HuH-7.5 (cell line): Measurements from ENCODE around the gene RAB3IL1.

ENCODE experiments used
- DNase-seq: peaks from one replicate; pipeline ENCODE4 v3.0.0; 2011; ENCODE audit warnings: low spot score

The RAB3IL1 gene

GRCh38 chr11:61866231-61866957 lies 51.0 kb downstream of the RAB3IL1 start:
- no peak for DNase-seq

DNA sequence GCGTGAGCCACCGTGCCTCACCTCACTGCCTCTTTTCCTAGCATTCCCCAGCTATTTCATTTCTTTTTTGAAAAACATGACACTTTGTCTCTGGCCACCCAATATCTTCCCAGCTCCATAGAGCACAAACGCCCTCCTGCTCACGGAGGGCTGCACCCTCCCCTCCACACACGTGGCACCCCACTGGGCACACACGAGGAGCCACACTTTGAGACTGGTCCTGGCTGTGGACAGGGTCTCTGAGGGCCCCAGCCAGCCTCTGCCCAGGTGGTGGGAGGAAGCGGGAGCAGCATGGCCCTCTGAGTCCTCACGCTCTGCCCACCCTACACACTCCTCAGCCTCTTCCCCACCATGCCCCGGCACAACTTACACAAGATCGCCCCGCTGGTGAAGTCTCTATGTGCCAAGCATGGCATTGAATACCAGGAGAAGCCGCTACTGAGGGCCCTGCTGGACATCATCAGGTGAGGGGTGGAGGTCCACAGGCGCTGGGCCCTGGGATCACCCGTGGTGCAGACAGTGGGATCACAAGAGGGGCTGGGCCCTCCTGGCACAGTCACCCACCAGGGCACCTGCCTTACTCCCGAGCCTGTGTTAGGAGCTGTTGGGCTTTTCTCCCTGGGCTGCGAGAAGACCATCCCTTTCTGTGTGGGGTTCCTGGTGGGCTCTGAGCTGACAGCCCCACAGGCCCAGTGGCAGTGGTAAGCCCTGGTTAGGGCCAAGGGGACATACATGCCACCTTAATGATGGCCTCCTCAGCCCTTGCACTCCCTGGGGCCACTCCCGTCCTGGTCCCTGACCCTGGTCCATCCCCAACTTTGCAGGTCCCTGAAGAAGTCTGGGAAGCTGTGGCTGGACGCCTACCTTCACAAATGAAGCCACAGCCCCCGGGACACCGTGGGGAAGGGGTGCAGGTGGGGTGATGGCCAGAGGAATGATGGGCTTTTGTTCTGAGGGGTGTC lies 52.3 kb downstream of the RAB3IL1 start:
- no peak for DNase-seq

DNA sequence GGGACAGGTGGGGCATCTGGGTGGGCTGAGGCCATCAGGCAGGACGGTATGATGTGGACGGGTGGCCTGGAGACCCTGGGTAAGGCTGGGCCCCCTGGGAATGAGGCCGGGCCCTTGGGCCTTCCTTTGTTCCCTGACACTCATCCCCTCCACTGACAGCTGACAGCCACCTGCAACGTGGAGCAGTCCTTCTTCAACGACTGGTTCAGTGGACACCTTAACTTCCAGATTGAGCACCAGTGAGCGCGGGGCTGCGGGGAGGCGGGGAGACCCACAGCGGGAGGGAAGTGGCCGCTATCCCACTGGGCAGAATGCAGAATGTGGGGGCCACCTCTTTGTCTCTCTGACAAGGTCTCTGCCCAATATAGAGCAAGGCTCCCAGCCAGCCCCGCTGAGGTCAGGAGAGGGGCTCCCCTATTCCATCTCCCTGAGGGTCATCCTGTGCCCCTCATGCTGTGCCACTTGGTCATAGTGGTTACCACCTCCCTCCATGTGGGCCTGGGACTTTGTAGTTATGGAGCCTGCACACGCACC lies 53.8 kb downstream of the RAB3IL1 start:
- no peak for DNase-seq

DNA sequence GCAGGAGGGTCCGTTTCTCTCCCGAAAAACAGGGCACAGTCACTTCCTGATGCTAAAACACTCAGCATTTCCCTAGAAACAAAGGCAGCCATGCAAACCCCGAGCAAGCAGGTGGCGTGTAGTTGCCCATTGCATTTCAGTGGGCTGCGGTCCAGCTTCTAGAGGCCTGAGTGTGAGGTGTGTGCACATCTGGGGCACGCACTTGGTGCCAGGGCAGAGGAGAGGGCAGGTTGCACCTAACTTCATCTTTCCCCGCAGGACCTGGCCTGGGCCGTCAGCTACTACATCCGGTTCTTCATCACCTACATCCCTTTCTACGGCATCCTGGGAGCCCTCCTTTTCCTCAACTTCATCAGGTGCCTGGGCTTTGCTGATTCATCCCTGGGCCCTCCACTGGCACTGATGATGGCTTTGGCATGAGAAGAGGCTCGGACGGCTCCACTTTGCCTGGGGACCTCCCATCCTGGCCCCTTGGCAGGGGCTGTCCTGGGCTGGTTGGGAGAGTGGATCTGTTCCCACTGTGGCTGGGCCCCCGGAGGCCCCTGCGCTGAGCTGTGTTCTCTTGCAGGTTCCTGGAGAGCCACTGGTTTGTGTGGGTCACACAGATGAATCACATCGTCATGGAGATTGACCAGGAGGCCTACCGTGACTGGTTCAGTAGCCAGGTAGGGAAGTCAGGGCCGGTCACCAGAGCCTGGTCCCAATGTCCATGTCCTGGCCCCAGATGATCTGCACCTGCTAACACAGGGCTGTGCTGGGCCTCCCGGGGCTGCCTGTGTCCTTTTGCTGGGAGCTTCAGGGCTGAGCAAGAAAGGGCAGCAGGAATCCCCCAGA lies 54.4 kb downstream of the RAB3IL1 start:
- no peak for DNase-seq

DNA sequence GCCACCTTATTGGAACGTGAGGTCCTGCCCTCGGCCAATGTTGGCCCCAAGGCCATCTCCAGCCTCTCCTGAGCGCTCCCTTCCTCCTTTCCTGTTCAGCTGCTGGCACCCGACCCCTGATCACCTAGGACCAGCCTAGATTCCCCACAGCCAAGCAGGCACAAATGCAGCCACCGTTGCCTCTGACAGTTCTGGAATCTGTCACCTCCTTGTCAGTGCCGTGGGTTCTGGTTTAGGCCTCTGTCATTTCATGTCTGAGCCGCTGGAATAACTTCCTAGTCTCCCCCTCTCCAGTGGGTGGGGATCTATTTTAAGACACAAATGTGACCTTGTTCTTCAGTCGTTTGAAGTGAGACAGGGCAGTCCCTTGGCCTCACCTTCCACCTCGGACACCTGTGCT lies 55.7 kb downstream of the RAB3IL1 start:
- DNase-seq = no peak

GRCh38 chr11:61860054-61860903 lies 57.1 kb downstream of the RAB3IL1 start:
- DNase-seq = no peak

DNA sequence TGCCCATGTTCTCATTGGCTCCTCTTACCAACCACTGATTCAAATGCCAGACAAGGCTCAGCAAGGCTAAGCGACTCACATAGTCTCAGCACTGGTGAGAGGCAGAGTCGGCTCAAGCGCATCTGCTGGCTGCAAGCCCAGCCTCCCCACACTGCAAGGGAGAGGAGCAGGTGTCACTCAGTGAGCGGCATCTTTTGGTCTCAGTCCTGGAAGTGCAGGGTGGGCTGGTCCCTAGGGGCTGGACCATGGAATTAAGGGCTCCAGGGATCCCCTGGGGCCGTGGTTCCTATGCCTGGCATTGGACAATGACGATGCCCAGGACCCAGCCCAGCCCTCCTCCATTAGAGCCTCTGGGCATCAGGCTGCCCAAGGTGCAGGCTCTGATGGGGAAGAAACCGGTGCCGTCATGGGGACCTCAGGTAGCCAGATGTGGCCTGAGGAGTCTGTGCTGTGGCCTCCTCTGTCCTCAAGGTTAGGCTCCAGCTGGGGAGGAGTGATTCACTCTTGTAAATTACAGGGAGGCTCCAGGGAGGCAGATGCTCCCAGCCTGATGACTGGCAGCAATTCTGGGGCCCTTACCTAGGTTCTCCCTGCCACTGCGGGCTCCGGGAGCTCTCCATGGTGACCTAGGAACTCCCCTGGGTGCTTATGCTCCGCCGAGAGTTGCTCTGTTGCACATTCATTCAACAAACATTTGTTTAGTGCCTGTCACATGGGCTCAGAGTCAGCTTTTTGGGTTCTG lies 61.3 kb downstream of the RAB3IL1 start:
- DNase-seq = no peak

GRCh38 chr11:61854966-61855714 lies 62.2 kb downstream of the RAB3IL1 start:
- DNase-seq = no peak

DNA sequence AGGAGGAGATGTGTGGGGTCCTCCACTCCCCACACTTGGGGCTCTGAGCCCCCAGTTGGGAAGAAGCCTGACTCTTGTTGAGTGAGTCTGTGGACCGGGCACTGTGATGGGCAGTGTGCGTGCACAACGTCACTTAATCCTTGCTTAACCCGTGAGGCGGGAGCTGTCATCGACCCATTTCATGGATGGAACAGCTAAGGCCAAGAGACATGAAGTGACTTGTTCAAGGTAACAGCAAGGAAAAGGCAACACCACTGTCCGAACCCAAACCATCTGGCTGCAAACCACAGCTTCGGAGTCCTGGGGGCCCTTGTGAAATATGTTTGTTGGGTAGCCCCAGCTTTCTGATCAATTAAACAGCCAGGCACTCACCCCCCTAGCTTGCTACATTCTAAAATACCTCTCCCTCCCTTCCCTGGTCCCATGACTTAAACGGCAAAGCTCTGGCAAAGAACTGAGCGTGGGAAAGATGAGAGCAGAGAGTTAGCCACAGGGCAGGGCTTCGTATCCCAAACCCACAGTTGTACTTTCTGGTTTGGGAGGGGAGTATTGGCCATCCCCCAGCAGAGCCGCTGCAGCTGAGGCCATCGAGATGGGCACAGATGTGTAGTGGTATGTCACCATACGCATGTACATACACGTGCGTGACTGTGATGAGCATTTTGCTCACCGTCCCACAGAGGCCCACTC lies 63.0 kb downstream of the RAB3IL1 start:
- DNase-seq = no peak

GRCh38 chr11:61853698-61854169 lies 63.6 kb downstream of the RAB3IL1 start:
- no peak for DNase-seq

DNA sequence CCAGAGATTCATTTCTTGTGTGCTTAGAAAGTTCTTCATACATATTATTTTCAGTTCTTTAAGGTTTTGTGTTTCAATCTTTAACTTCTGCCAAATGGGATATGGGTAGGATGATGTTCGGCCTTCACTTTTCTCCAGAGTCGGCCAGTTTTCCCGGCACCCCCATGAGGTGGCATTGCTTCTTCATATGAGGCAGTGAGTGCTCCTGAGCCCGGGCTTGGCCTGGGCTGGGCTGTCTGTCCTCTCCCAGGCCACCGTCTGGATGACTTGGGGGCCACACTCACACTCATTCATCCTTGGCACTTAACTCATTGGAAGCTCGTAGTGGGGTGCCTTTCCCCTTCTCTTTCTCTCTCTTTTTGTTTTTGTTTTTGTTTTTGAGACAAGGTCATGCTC lies 65.5 kb downstream of the RAB3IL1 start:
- DNase-seq = no peak

GRCh38 chr11:61851113-61851899 lies 66.1 kb downstream of the RAB3IL1 start:
- no peak for DNase-seq

- DNase-seq = no peak
Observed at GRCh38 chr11:61850687-61851086, 66.7 kb downstream of the RAB3IL1 start.

- no peak for DNase-seq
Observed at GRCh38 chr11:61848631-61849030, 68.7 kb downstream of the RAB3IL1 start.

DNA sequence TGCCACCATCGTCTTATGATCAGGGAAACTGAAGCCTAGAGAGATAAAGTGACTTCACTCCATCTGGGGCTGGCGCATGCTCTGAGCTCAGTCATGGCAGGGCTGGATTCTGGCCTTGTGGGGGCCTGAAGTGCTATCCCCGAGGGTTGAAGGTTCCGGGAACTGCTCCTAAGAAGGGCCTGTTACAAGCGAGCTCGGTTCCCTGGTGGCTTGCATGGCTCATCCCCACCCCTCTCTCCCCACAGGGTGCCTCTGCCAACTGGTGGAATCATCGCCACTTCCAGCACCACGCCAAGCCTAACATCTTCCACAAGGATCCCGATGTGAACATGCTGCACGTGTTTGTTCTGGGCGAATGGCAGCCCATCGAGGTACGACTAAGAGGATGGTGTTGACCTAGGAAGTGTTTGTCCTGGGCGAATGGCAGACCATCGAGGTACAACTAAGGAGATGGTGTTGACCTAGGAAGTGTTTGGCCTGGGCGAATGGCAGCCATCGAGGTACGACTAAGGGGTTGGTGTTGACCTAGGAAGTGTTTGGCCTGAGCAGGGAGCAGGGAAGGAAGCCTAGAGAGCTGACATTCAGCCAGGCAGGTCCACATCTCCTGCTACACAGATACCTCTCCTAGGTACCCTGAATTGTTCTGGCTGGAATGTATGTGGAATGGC lies 69.3 kb downstream of the RAB3IL1 start:
- no peak for DNase-seq
